HG03565 (cell line): Measurements from ENCODE around the gene EVA1A.
"Not testable (repeated sequence)": the region's sequence is repeated elsewhere in the genome, so short reads cannot be mapped to it uniquely, and the experiment has no call there.

Source experiments
- ATAC-seq: cut with Tn5 transposase; IDR thresholded peaks from one replicate; pipeline ENCODE4 v1.9.1; 2021; ENCODE audit warnings: mild to moderate bottlenecking, moderate library complexity; ENCODE audit not compliant: unreplicated experiment

The EVA1A gene

GRCh38 chr2:75491129-75491753 is 69.5 kb downstream of the EVA1A start:
- ATAC-seq, result no peak

GRCh38 chr2:75489721-75490120 is 71.0 kb downstream of the EVA1A start:
- ATAC-seq, result no peak

GRCh38 chr2:75488157-75488556 is 72.6 kb downstream of the EVA1A start:
- no peak for ATAC-seq

GRCh38 chr2:75486735-75487134 is 74.0 kb downstream of the EVA1A start:
- ATAC-seq, result not testable (repeated sequence)

- ATAC-seq, result no peak
Measured at GRCh38 chr2:75484840-75485239, 75.9 kb downstream of the EVA1A start.

- ATAC-seq, result no peak
Measured at GRCh38 chr2:75483878-75484277, 76.9 kb downstream of the EVA1A start.

GRCh38 chr2:75482398-75482797 is 78.3 kb downstream of the EVA1A start:
- no peak for ATAC-seq

- no peak for ATAC-seq
Measured at GRCh38 chr2:75480971-75481836, 79.5 kb downstream of the EVA1A start.

- not testable (repeated sequence) for ATAC-seq
Measured at GRCh38 chr2:75477696-75478095, 83.0 kb downstream of the EVA1A start.

GRCh38 chr2:75476761-75477160 is 84.0 kb downstream of the EVA1A start:
- ATAC-seq, result peak; percentile 58

- ATAC-seq, result no peak
Measured at GRCh38 chr2:75475976-75476375, 84.8 kb downstream of the EVA1A start.

GRCh38 chr2:75475049-75475448 is 85.7 kb downstream of the EVA1A start:
- ATAC-seq, result no peak

- ATAC-seq, result no peak
Measured at GRCh38 chr2:75474115-75474514, 86.6 kb downstream of the EVA1A start.

GRCh38 chr2:75466708-75467311 is 93.9 kb downstream of the EVA1A start:
- no peak for ATAC-seq

GRCh38 chr2:75465317-75465984 is 95.3 kb downstream of the EVA1A start:
- no peak for ATAC-seq

- ATAC-seq, result no peak
Measured at GRCh38 chr2:75464348-75464946, 96.3 kb downstream of the EVA1A start.

- no peak for ATAC-seq
Measured at GRCh38 chr2:75462721-75463120, 98.0 kb downstream of the EVA1A start.

GRCh38 chr2:75462206-75462605 is 98.5 kb downstream of the EVA1A start:
- no peak for ATAC-seq

GRCh38 chr2:75460630-75461029 is 100.1 kb downstream of the EVA1A start:
- ATAC-seq, result no peak

- ATAC-seq, result no peak
Measured at GRCh38 chr2:75459565-75460310, 101.0 kb downstream of the EVA1A start.
